22Rv1 (cell line): ENCODE data around the gene ESYT2.

Experiments
- CTCF ChIP-seq: fragments of 450-650 bp; IDR thresholded peaks from 2 replicates; pipeline ENCODE4 v1.5.1; 2017; ENCODE audit warnings: mild to moderate bottlenecking
- ZFX ChIP-seq: fragments of 450-650 bp; IDR thresholded peaks from 2 replicates; pipeline ENCODE4 v1.6.1; 2017; ENCODE audit warnings: antibody characterized with exemption, borderline replicate concordance

DNA sequence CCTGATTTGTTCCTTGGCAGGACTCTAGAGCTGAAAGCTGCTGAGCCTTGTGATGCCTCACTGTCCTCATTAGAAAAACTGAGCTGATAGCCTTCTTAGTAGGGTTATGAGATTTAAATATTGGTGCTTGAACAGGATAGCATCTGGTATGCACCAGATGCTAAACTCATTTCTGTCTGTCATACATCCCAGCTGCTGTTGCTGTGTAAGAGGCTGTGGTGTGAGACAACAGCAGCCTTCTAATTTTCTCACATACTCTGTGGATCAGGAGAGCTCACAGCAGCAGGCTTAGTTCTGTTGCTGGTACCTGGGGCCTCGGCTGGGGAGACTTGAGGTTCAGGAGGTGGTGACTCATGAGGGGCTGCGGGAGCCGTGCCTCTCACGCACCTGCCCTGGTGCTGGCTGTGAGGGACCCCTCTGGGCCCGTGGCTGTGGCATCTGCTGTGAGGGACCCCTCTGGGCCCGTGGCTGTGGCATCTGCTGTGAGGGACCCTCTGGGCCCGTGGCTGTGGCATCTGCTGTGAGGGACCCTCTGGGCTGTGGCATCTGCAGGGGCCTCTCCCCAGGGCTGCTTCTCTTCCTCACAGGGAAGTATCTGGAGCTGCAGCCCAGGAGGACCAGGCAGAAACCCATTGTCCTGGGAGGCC lies 39.6 kb upstream of the ESYT2 start:
- TF ChIP-seq CTCF (no peak), ZFX (no peak)
